HuH-7.5 (cell line): Measurements from ENCODE around the gene PDLIM3.

Experiments
- DNase-seq: peaks from one replicate; pipeline ENCODE4 v3.0.0; 2011; ENCODE audit warnings: low spot score

Gene PDLIM3

GRCh38 chr4:185471235-185472102, 63.8 kb downstream of the PDLIM3 start, which contains the start of gene CCDC110:
TSS of gene CCDC110 (minus strand) at chr4:185471733. CDS start at chr4:185471683, 50 bp downstream.
- peak; percentile 41 for DNase-seq

- DNase-seq: peak; percentile 10
These were observed 64.7 kb downstream of the PDLIM3 start for GRCh38 chr4:185470501-185471195.

- DNase-seq: no peak
These were observed 65.6 kb downstream of the PDLIM3 start for GRCh38 chr4:185469580-185470154.

- DNase-seq: no peak
These were observed 66.3 kb downstream of the PDLIM3 start for GRCh38 chr4:185468999-185469398.

- DNase-seq: no peak
These were observed 67.3 kb downstream of the PDLIM3 start for GRCh38 chr4:185467991-185468390.

- no peak for DNase-seq
These were observed 68.2 kb downstream of the PDLIM3 start for GRCh38 chr4:185467101-185467500.

- DNase-seq: no peak
These were observed 69.6 kb downstream of the PDLIM3 start for GRCh38 chr4:185465707-185466106.

GRCh38 chr4:185464887-185465286, 70.4 kb downstream of the PDLIM3 start:
- DNase-seq: no peak

- DNase-seq: no peak
These were observed 71.1 kb downstream of the PDLIM3 start for GRCh38 chr4:185464183-185464582.

- no peak for DNase-seq
These were observed 71.8 kb downstream of the PDLIM3 start for GRCh38 chr4:185463541-185463940.

- DNase-seq: no peak
These were observed 73.7 kb downstream of the PDLIM3 start for GRCh38 chr4:185461565-185461964.

- DNase-seq: no peak
These were observed 78.2 kb downstream of the PDLIM3 start for GRCh38 chr4:185457136-185457535.

- DNase-seq: no peak
These were observed 79.2 kb downstream of the PDLIM3 start for GRCh38 chr4:185456131-185456530.
